ENCODE measurements around the gene SPO11.

Gene SPO11

DNA sequence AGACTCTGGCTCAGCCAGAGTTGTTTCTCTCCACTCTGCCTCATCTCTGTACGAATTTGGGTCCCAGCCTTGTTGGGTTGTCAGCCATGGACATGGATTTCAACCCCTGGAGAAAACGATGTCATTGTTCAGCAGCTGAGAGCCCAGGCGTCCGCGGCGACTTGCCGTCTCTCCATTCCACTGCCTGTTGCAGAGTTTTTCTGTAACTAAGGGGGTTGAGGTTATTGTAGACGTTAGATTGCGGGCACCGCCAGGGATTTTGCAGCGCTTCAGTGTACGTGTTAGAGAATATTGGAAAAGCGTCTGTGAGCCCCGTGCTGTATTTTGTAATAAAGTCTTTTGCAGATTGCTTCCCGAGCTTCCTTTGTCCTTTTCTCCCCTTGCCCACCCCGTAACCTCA is 48.5 kb downstream of the SPO11 start:
- no peak for DNase-seq

DNA sequence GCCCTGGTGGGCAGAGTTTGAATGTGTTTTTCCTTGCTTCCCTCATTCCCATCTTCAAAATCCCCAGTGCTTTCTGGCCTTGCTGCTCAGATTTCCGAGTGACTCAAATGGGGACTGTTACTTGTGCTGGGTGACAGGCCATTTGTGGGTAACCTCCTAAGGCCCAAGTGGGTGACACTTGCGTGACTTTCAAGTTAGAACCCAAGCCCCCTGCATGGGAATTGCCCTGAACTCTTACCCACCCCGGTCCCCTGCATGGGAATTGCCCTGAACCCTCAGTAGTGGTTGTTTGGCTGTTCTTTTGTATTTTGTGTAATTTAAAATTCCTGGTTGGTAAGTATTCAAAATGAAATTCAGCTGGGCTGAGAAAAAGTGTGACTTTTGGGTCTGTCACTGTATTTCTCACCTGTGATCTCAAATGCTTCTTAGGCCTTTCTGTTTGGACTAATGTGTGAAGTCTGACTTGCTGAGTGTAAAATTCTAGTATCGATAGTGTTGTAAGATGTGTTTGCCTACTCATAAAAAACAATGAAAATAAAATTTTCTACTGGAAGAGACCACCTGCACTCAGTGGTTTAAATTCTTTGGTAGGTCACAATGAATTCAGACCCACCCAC is 49.2 kb downstream of the SPO11 start:
- no peak for DNase-seq

DNA sequence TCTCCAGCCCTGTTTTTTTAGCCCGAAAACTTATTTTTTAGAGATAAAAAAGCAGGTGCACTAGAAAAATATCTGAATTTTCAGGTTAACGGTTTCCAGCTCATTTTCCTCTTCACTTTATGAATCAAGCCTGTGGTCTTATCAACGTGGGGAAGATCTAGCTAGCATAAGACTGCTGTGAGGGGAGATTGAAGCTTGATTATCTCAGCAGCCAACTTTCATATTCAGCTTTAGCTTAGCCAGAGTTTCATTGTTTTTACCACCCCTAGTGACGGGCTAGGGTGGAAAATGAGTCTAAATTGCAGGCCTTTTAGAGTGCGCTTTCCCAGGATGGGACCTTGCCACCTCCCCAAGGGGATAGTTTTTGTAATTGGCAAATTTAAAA is 49.7 kb downstream of the SPO11 start:
- DNase-seq = no peak

DNA sequence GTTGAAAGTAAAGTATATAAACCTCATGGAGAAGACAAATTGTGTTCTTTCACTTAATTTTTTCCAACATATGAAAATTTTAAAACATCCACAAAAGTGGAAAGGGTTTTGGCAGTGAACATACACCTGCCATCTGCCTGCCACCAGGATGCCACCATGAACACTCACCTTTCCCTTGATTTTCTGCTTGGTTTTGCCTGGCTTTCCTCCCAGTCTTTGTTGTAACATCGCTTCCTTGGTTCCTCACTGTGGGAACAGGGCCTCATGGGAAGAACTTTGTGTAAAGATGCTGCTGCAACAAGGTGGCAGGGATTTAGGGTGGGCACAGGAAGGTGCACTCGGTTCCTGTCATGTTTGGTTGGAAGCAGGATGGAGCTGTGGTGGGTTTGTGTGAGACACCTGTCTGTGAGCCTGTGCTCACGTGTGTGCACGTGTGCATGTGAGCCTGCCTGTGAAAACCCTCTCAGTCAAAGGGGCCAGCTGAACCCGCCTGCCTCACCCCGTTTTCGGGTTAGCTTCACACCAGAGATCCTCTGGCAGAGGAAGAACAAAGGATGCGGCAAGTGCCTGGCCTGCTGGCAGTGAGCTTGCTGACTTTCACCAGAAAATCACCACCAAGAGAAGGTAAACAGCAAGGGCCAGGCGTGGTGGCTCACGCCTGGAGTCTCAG is 50.6 kb downstream of the SPO11 start:
- no peak for DNase-seq

DNA sequence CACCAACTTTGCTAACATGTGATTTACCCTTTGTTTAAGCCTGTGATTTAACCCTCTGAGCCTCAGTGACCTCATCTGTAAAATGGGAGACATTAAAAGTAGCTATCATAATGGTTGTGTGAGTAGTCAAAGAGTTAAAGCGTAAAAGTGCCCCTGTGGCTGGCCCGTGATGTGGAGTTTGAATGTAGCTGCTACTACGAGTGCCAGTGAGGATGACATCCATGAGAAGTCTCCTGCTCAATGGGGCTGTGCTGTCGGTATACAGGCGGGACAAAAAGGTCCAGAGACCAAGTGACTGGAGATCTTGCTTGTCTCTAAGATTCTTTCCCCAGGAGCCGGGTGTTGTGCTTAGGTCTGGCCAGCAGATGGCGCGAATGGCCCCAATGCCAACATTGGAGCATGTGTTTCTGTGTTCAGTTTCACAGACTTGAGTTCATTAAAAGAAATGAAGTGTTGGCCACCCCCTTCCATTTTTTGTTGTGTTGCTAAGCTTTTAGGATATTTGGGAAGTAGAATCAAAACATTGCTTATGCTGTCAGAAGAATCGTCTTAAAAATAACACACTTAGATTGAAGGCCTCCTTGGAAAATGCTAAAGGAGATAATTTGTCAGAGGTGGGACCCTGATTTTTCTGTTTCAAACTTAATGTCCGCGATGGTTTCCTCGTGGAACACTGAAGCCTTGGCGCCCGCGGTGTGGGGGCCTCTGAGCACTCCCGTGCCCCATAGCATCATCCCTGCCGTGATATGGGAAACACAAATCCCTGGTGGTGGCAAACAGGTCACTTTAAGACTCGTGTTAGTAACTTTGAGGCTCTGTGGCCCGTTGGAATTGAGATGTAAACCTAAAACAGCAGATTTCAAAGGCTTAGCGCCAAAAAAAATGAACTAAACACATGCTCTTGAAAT is 52.2 kb downstream of the SPO11 start:
- peak; percentile 73 to 89 for DNase-seq

DNA sequence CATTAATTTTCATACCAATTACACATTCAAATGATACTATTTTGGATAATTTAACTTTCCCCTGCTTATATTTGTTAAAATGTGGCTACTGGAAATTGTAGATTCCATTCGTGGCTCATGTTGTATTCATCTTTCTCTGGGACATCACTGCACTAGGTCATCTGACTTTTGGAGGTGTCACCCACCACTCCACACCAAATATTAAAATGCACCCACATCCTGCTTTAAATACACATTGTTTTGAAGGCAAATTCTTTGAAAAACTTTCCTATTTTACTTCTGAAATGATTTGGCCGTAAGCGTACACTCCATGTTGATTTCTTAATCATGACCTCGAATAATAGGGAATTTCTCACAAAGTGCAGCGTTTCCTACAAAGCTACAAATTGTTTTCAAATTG is 52.9 kb downstream of the SPO11 start:
- no peak for DNase-seq

DNA sequence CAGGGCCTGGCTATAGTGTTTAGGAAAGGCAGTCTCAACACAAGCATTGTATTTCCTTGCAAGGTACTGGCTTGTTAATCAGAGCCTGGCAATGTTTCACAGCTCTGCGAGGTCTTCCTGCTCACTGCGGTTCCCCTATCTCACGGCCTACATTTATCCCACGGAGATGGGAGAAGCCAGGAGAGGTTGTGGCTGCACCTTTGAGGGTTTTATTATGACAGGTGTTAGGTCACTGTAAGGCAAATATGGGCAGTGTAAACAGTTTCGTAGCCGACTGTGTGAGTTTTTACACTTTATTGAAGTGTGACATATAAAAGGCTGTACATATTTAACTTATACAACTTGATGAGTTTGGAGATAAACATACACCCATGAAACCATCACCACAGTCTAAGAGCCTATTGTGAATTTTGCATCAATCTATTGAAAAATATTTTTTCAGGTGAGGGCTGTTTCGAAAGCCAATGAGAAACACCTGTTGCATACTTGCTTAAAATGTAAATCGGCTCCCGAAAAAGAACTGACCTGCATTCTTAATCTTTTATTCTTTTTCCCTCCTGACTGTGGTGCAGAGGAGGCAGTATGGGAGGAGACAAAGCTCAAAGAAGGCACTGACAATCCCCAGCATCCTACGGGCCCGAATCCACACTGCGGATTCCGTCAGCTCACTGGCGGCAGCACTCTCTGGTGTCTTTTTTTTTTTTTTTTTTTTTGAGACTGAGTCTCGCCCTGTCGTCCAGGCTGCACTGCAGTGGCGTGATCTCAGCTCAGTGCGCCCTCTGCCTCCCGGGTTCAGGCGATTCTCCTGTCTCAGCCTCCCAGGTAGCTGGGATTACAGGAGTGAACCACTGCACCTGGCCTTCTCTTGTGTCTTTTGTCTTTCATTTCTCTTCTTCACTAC is 54.1 kb downstream of the SPO11 start:
- no peak for DNase-seq

DNA sequence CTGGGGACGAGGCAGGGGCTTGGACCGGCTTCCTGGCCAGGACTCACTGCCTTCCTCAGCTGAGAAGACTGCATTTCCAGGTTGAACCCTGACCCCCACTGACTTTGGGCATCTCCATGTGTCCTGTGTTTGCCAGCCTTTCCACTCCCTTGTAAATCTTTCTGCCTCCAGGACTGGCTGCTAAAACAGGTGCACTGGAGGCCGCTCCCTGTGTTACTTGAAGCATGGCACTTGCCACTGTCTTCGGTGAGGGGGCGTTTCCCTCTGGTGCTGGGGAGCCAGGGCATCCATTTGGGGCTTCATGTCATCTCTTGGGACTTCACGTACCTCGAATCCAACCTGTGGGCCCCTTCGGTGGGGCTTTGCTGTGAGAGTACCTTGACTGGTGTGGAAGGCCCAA is 54.9 kb downstream of the SPO11 start:
- DNase-seq = no peak

DNA sequence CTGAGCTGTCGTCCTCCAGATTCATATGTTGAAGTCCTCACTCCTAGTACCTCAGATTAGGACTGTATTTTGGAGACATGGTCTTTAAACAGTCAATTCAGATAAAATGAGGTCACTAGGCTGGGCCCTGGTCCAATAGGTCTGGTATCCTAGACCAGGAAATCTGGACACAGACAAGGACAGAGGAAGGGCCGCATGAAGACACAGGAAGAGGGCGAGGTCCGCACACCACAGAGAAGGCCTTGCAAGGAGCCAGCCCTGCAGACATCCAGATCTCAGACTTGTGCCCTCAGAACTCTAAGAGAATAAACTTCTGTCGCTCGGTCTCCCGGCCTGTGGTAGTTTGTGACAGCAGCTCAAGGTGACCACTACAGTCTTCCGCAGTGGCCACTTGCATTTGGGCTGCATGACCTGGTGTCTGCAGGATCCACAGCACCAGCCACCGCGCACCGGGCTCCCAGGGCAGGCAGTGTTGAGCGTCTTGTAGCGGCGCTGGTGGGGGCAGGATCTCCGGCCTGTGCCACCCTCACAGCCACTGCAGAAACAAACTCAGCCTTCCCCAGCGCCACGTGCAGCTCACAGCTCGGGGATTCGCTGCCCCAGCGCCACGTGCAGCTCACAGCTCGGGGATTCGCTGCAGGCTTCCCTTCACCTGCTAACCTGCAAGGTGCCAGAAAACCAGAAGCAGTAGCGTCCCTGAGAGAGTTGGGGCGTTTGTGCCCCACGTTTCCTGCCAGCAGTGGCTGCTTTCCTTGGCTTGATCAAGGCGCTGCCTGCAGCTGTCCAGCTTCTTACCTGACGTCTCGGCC is 55.6 kb downstream of the SPO11 start:
- no peak for DNase-seq

DNA sequence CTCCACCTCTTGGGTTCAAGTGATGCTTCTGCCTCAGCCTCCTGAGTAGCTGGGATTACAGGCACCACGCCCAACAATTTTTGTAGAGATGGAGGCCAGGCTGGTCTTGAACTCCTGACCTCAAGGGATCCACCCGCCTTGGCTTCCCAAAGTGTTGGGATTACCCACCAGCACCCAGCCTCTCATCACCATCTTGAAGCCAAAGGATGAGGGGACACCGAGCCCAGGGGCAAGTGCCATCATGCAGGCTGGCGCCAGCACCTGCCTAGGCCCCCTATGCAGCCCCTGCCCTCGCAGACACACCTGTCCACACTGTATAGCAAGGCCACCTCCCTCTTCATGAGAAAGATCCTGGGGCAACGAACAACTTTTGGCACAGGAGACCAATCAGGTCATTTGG is 56.3 kb downstream of the SPO11 start:
- DNase-seq = no peak

DNA sequence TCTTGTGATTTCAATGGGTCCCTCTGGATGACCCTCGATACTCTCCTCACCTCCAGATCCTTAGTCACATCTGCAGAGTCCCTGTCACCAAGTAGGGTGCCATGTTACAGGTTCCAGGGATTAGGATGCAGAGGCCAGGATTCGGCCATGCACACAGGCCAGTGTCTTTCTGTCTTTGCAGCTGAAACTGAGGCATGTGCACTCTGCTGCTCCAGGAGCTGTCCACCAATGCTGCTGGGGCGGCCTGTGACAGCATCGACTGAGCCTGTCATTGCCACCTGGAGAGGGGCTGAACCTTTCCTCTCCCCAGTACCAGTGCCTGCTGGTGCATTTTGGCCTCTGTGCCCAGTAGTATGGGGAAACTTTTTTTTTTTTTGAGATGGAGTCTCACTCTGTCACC is 57.2 kb downstream of the SPO11 start:
- no peak for DNase-seq

DNA sequence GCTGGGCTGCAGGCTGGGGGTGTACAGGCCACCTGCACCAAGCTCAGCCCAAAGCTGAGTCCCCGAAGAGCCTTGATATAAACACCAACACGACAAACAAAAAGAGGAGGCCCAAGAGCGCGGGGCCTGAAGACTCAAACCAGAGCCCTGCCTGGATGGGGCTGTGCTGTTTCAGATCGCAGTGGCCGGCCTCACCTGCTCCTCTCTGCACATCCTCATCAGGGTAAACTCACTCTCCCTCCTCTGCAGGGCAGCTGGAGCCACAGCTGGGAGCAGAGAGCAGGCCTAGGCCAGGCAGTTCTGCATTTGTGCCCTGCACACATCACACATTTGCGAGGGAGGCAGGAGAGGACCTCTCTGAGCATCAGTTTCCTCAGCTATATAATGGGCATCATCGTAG is 57.9 kb downstream of the SPO11 start:
- DNase-seq = no peak

DNA sequence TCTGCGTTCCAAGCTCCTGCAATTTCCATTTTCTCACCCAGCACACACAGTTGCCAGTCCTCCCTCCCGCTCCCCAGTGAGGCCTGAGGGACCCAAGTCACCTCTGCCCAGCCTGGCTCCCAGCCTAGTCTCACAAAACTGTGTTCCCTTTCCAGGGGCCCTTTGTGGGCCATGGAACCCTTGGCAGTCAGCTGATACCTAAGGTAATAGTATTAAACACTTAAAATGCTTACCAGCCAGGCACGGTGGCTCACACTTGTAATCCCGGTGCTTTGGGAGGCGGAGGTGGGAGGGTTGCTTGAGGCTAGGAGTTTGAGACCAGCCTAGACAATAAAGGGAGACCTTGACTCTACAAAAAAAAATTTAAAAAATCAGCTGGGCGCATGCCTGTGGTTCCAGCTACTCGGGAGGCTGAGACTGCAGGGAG is 58.4 kb downstream of the SPO11 start:
- no peak for DNase-seq

DNA sequence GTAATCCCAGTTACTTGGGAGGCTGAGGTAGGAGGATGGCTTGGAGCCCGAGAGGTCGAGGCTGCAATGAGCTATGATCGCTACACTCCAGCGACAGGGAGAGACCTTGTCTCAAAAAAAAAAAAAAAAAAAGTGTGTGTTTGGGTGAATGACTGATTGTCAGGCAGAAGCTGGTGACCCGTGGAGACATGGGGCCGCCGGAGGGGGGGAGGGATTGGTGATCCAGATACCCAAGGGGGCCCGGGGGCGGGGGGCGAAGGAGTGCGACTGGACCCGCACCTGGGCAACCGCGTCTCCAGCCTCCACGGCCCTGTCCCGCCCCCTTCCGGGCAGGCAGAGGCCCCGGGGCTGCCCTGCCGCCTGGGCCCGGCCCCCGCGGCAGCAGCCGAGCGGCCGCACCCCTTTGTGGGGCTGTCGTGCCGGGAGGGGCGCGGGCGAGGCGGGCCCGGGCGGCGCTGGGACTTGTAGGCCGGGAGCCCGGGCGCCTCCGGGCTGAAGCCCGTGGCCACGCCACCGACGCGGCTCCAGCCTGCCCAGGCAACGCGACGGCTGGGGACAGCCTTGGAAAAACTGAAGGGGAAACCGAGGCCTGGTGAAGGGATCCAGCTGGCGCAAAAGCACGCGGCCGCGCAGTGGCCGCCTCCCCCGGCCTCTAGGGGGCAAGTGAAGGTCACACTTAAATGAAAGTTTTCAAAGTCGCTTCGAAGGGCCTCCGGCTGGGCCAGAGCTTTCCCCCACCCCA is 59.5 kb downstream of the SPO11 start:
- peak; percentile 56 to 66 for DNase-seq

DNA sequence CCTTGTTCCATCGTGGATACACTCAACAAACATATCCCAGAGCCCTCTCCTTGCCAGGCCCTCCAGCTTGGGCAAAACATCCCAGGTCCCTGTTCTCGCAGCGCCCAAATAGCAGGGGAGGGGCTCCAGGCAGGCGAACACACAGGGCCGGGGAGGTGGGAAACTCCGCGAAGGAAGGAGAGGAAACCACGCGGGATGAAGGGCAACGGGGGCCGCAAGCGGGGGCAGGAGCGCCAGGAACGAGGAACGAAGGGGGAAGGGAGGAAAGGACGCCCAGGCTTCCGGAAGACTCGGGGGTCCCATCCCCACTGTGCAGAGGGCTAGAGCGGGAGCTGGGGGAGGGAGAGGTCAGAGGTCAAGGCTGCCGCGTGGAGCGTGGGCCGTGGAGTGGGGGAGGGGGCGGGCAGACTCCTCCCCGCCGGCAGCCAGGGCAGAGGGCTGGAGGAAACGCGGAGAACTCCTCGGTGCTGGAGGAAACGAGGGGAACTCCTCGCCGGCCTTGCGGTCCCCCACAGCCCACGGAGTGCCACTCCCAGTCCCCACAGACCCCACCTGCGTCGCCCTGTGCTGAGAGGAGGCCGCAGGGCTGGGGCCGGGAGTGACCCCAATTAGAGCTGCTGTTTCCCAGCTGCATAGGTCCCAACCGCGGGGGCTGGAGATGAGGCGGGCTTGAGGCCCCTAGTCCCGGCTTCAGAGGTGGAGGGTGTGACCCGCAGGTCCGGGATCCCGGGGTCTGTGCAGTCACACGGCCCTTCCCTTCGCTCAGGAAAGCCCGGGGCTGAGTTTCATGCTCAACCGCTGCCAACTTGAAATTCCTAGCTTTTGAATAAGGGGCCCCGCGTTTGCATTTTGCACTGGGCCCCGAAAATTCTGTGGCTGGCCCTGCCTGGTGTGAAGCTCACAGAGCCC is 60.3 kb downstream of the SPO11 start:
- peak; percentile 66 to 75 for DNase-seq

DNA sequence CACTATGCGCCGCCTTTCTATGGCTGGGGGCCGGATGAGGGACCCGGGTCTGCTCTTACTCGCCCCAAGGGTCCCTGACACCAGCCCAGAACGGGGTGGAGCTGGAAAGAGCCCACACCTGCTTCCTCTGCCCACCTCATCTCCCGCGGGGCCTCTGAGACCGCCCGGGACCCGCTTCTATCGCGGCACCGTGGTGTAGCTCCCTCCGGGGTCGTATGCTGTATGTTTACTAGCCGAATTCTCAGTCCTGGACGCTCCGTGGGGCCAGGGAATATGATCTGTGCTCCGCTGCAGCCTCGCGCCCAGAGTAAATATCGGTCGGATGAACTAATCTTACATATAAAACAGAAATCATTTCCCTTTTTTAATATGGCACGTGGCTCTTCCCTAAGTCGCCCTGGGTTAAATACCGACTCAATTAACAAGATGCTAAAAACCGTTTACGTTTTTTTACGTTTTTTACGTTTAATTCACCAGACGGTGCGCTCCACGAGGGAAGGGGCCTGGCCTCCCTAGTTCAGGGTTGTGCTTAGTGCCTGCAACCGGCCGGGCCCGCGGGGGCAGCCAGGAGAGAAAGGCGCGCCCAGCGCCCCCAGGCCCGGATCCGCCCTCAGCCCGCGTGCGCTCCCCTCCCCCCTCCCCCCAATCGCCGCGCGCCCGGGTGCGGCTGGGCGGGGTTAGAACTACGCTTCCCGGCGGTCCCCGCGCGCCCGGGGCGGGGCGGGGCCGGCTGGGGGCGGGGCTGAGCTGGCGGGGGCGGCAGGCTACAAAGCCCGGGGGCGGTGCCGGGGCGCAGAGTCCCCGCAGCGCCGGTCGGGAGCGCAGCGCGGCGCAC is 61.2 kb downstream of the SPO11 start, which contains the start of gene RBM38:
Gene RBM38, plus strand, starts transcription at position 793 of the 835 bp plus-strand sequence. CDS start 186 bp downstream, outside the sequence.
- peak; percentile 75 to 79 for DNase-seq

DNA sequence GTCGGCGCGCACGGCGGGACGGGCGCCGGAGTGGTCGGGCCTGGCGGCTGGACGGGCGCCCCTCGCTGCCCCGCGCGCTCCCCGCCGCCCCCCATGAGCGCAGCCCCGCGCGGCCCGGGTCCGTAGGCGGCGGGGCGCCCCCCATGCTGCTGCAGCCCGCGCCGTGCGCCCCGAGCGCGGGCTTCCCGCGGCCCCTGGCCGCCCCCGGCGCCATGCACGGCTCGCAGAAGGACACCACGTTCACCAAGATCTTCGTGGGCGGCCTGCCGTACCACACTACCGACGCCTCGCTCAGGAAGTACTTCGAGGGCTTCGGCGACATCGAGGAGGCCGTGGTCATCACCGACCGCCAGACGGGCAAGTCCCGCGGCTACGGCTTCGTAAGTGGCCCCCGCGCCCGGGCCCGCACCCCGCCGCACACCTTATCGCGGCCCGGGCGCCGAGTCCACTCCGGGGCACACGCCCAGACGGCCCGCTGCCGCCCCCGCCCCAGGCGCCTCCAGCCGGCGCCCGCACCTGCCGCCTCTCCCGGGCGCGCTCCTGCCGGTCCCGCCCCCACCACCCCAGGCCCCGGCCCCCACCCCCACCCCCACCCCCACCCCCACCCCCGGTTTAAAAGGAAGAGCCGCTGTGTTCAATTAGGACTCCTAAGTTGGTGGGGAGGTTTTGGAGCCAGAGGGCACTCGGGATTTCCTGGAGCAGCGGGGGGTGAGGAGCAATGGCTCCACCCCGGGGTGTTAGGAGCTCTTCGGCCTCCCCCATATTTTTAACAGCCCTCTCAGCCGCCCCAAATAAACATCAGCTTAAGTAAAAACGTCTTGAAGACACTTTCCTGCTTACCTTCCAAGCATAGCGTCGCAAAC is 62.1 kb downstream of the SPO11 start:
- DNase-seq = peak; percentile 26 to 47
